HepG2 (cell line): ENCODE data around the gene TMEM256. TPM values are rescaled to one million over a fixed set of nuclear protein-coding genes. Genes with fewer than 3 reads are reported as not detected.
A peak's percentile ranks its signal among the peaks of the same experiment; 100 is the strongest.

ENCODE experiments used
- ATAD3A ChIP-seq: sonication (generic); formaldehyde crosslinking; IDR thresholded peaks from 2 replicates; pipeline ENCODE4 v1.4.0; 2020; ENCODE audit warnings: missing genetic modification reagents
- ATF7 ChIP-seq, 2 experiments: fragments of 450-650 bp in 1 of 2; sonication (generic) in 1 of 2; formaldehyde crosslinking in 1 of 2; IDR thresholded peaks; 2 replicates each; pipeline versions ENCODE4 v1.4.0 to v1.6.1; 2016 to 2020; ENCODE audit warnings: antibody characterized with exemption in 1 of 2, mild to moderate bottlenecking in 1 of 2, missing genetic modification reagents in 1 of 2
- BATF2 ChIP-seq: sonication (generic); formaldehyde crosslinking; IDR thresholded peaks from 2 replicates; pipeline ENCODE4 v1.8.0; 2022; ENCODE audit warnings: mild to moderate bottlenecking, missing genetic modification reagents, moderate library complexity
- GABPB1 ChIP-seq: IDR thresholded peaks from 2 replicates; pipeline ENCODE4 v1.6.1; 2016; ENCODE audit warnings: mild to moderate bottlenecking, missing genetic modification reagents, moderate library complexity, missing compliant biosample characterization
- HNF4A ChIP-seq: sonication (generic); formaldehyde crosslinking; IDR thresholded peaks from 2 replicates; pipeline ENCODE4 v1.4.0; 2020; ENCODE audit warnings: missing genetic modification reagents
- KAT7 ChIP-seq: IDR thresholded peaks from 2 replicates; pipeline ENCODE4 v1.6.1; 2018; ENCODE audit warnings: borderline replicate concordance, missing compliant biosample characterization
- NFIC ChIP-seq: IDR thresholded peaks from 2 replicates; pipeline ENCODE4 v1.6.1; 2012; ENCODE audit warnings: mild to moderate bottlenecking, low read length, inconsistent platforms
- NFKBIZ ChIP-seq: IDR thresholded peaks from 2 replicates; pipeline ENCODE4 v1.6.1; 2018; ENCODE audit warnings: missing genetic modification reagents, missing compliant biosample characterization
- NRL ChIP-seq: sonication (generic); formaldehyde crosslinking; IDR thresholded peaks from 2 replicates; pipeline ENCODE4 v1.5.0; 2020; ENCODE audit warnings: missing genetic modification reagents, mild to moderate bottlenecking, moderate library complexity, borderline replicate concordance
- RBAK ChIP-seq: sonication (generic); formaldehyde crosslinking; IDR thresholded peaks from 2 replicates; pipeline ENCODE4 v1.5.1; 2020; ENCODE audit warnings: mild to moderate bottlenecking, missing genetic modification reagents
- SP4 ChIP-seq: sonication (generic); formaldehyde crosslinking; IDR thresholded peaks from 2 replicates; pipeline ENCODE4 v1.8.1; 2023; ENCODE audit warnings: mild to moderate bottlenecking, missing genetic modification reagents
- YY1 ChIP-seq: IDR thresholded peaks from 2 replicates; pipeline ENCODE4 v1.6.1; 2011; ENCODE audit warnings: low read length, low read depth, moderate library complexity, mild to moderate bottlenecking; ENCODE audit not compliant: insufficient read depth, insufficient replicate concordance
- ZBTB44 ChIP-seq: sonication (generic); formaldehyde crosslinking; IDR thresholded peaks from 2 replicates; pipeline ENCODE4 v1.4.0; 2020; ENCODE audit warnings: missing genetic modification reagents
- ZNF20 ChIP-seq: sonication (generic); formaldehyde crosslinking; IDR thresholded peaks from 2 replicates; pipeline ENCODE4 v1.4.0; 2020; ENCODE audit warnings: mild to moderate bottlenecking, moderate library complexity, missing genetic modification reagents
- ZNF383 ChIP-seq: sonication (generic); formaldehyde crosslinking; IDR thresholded peaks from 2 replicates; pipeline ENCODE4 v1.4.0; 2020; ENCODE audit warnings: missing genetic modification reagents, mild to moderate bottlenecking, borderline replicate concordance
- ZNF512B ChIP-seq: sonication (generic); formaldehyde crosslinking; IDR thresholded peaks from 2 replicates; pipeline ENCODE4 v1.5.1; 2020; ENCODE audit warnings: missing genetic modification reagents, mild to moderate bottlenecking, borderline replicate concordance
- ZNF598 ChIP-seq: sonication (generic); formaldehyde crosslinking; IDR thresholded peaks from 2 replicates; pipeline ENCODE4 v1.5.1; 2020; ENCODE audit warnings: mild to moderate bottlenecking, missing genetic modification reagents, borderline replicate concordance
- ZSCAN25 ChIP-seq: sonication (generic); formaldehyde crosslinking; IDR thresholded peaks from 2 replicates; pipeline ENCODE4 v1.8.0; 2022; ENCODE audit warnings: mild to moderate bottlenecking, missing genetic modification reagents
- polyA plus RNA-seq, 8 experiments: library from polyadenylated mRNA; depleted of rRNA in 3 of 8; stranded (reverse) in 7 of 8; unstranded in 1 of 8; fragments of >200 nt; fragmentation: Illumina TruSeq in 4 of 8; extraction: Trizol in 4 of 8; gene quantifications; 2 replicates each; pipeline versions ENCODE4 v1.2.1 to v1.2.3, GENCODE V29; 2011 to 2016; ENCODE audit warnings: low read depth in 4 of 8, missing spikeins in 1 of 8, mixed read lengths in 1 of 8; ENCODE audit not compliant: insufficient read depth in 1 of 8
- total RNA-seq, 5 experiments: library from RNA; depleted of rRNA; stranded (reverse); fragments of >200 nt; fragmentation: Illumina TruSeq; extraction: Trizol; gene quantifications; 2 replicates each; pipeline ENCODE4 v1.2.3, GENCODE V29; 2016; ENCODE audit warnings: low read depth in 1 of 5
- TF ChIP-seq, protein P1 (sequence below): IDR thresholded peaks from 2 replicates; pipeline ENCODE4 v1.6.1; 2016; ENCODE audit warnings: missing genetic modification reagents, missing compliant biosample characterization
- TF ChIP-seq, protein P2 (sequence below): sonication (generic); formaldehyde crosslinking; IDR thresholded peaks from 2 replicates; pipeline ENCODE4 v1.4.0; 2020; ENCODE audit warnings: missing genetic modification reagents
- TF ChIP-seq, protein P3 (sequence below): sonication (generic); formaldehyde crosslinking; IDR thresholded peaks from 2 replicates; pipeline ENCODE4 v1.8.0; 2022; ENCODE audit warnings: mild to moderate bottlenecking, missing genetic modification reagents, moderate library complexity

TMEM256 gene
- total and polyA plus RNA-seq, 2 of the 13 experiments (the other 11 are each of a cell fraction or from before 2014, with no cell fraction given), result 231 to 252 TPM

DNA sequence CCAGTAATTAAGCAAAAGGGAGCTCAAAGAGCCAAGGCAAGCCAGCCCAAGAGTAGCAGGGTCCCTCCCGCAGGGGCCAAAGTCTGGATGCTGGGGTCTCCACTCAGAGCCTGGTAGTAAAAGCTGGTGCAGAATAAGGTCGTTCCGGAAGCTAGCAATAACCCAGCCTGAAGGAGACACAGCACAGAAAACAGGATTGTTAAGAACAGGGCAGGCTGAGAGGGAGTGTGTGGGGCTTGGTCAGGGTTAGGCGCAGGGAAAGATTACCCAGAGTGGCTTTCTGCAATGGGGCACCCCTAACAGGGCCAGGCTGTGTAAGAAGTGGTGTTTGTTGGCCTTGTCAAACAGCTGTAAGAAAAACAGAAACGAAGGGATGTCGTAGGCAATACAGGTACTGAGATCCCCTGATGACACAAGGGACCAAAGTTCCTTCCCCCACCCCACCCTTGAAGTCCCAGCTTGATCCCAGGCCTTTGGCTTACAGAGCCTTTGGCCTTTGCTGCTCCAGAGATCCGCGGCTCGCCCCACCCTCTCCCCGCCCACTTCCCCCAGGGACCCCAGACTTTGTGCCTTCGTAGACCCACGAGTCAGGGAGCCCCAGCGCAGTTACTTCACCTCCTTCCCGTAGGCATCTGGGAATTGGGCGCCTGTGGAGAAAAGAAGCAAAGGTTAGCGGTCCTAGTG is 712 bp downstream of the TMEM256 start (continued):
- TF ChIP-seq KAT7, result no peak
- TF ChIP-seq RBAK (CRISPR knock-in tag), result 0 out of 2 replicates have a peak, but pooled peaks have one; percentile 17
- TF ChIP-seq ZNF383 (CRISPR knock-in tag), result no peak
- TF ChIP-seq ZNF20, result no peak
- no peak for TF ChIP-seq ZBTB44 (CRISPR knock-in tag)
- TF ChIP-seq ZNF598 (CRISPR knock-in tag), result no peak
- TF ChIP-seq NRL (CRISPR knock-in tag), result no peak
- TF ChIP-seq ZNF512B, result no peak
- TF ChIP-seq NFKBIZ, result no peak
- TF ChIP-seq BATF2 (CRISPR knock-in tag), result no peak
- TF ChIP-seq ZSCAN25 (CRISPR knock-in tag), result no peak
- TF ChIP-seq GABPB1 (CRISPR knock-in tag), result no peak; the same call in 1 of the 2 replicates
- TF ChIP-seq ATAD3A (CRISPR knock-in tag), result no peak
- TF ChIP-seq YY1, result no peak
- TF ChIP-seq, protein P1, sequence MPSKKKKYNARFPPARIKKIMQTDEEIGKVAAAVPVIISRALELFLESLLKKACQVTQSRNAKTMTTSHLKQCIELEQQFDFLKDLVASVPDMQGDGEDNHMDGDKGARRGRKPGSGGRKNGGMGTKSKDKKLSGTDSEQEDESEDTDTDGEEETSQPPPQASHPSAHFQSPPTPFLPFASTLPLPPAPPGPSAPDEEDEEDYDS, result no peak
- TF ChIP-seq, protein P2, sequence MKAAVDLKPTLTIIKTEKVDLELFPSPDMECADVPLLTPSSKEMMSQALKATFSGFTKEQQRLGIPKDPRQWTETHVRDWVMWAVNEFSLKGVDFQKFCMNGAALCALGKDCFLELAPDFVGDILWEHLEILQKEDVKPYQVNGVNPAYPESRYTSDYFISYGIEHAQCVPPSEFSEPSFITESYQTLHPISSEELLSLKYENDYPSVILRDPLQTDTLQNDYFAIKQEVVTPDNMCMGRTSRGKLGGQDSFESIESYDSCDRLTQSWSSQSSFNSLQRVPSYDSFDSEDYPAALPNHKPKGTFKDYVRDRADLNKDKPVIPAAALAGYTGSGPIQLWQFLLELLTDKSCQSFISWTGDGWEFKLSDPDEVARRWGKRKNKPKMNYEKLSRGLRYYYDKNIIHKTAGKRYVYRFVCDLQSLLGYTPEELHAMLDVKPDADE (CRISPR knock-in tag), result no peak
- 0 out of 2 replicates have a peak, but pooled peaks have one; percentile 35 for TF ChIP-seq SP4 (CRISPR knock-in tag)
- TF ChIP-seq HNF4A (CRISPR knock-in tag), result peak; percentile 87
- no peak for TF ChIP-seq NFIC
- TF ChIP-seq ATF7 (IDR thresholded peaks at IDR 0.05), result no peak
- TF ChIP-seq ATF7 (CRISPR knock-in tag; IDR thresholded peaks at IDR 0.05), result no peak
- TF ChIP-seq, protein P3, sequence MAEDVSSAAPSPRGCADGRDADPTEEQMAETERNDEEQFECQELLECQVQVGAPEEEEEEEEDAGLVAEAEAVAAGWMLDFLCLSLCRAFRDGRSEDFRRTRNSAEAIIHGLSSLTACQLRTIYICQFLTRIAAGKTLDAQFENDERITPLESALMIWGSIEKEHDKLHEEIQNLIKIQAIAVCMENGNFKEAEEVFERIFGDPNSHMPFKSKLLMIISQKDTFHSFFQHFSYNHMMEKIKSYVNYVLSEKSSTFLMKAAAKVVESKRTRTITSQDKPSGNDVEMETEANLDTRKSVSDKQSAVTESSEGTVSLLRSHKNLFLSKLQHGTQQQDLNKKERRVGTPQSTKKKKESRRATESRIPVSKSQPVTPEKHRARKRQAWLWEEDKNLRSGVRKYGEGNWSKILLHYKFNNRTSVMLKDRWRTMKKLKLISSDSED (CRISPR knock-in tag), result no peak
